Skeletal muscle tissue (tissue), 4 donors: ENCODE results near the gene CNR2. TPM values are rescaled to one million over a fixed set of nuclear protein-coding genes. Genes with fewer than 3 reads are reported as not detected.
"Not testable (repeated sequence)": the region's sequence is repeated elsewhere in the genome, so short reads cannot be mapped to it uniquely, and the experiment has no call there.

ENCODE experiments used
- H3K27ac ChIP-seq: one replicate; pipeline ENCODE4 v1.7.0; 2013; ENCODE audit warnings: mild to moderate bottlenecking, low read depth, low read length, inconsistent platforms
- H3K27me3 ChIP-seq, 3 donors: one replicate each; pipeline ENCODE4 v1.7.0; 2013; ENCODE audit warnings: low read length in 3 of 3; ENCODE audit not compliant: control insufficient read depth in 3 of 3, insufficient read depth in 3 of 3
- H3K36me3 ChIP-seq, 3 donors: one replicate each; pipeline ENCODE4 v1.7.0; 2013; ENCODE audit warnings: low read length in 3 of 3; ENCODE audit not compliant: control insufficient read depth in 3 of 3, insufficient read depth in 3 of 3
- H3K4me1 ChIP-seq, 3 donors: one replicate each; pipeline ENCODE4 v1.7.0; 2013; ENCODE audit warnings: low read length in 3 of 3, mild to moderate bottlenecking in 3 of 3; ENCODE audit not compliant: control insufficient read depth in 3 of 3, insufficient read depth in 3 of 3
- H3K4me3 ChIP-seq, 3 donors: one replicate each; pipeline ENCODE4 v1.7.0; 2013; ENCODE audit warnings: low read length in 3 of 3
- H3K9ac ChIP-seq, 3 donors: one replicate each; pipeline ENCODE4 v1.7.0; 2013; ENCODE audit warnings: low read length in 3 of 3, mild to moderate bottlenecking in 3 of 3, moderate library complexity in 2 of 3, low read depth in 1 of 3
- H3K9me3 ChIP-seq, 3 donors: one replicate each; pipeline ENCODE4 v1.7.0; 2013; ENCODE audit warnings: low read length in 3 of 3; ENCODE audit not compliant: control insufficient read depth in 3 of 3
- total RNA-seq: library from RNA; depleted of rRNA; stranded (reverse); fragments of >200 nt; gene quantifications from one replicate; pipeline ENCODE4 v1.2.3, GENCODE V29; 2014
- donor health status: Osteomylitis.

The CNR2 gene
- under 0.01 TPM for total RNA-seq

GRCh38 chr1:23913212-23913880 is at the start of gene CNR2:
Gene CNR2 (minus strand): TSS chr1:23913362. CDS start chr1:23875617, 37,745 bp downstream.
- no peaks in the 10 kb centered on the region for H3K9me3 ChIP-seq
- no peak within 1 kb of the TSS for H3K27ac ChIP-seq
- no peak within 1 kb of the TSS for H3K4me3 ChIP-seq
- no peaks in the 10 kb centered on the region for H3K36me3 ChIP-seq
- H3K9ac ChIP-seq, result no peak within 1 kb of the TSS
- peaks cover 0 to 17% (median 8%) of the 10 kb centered on the region in 3 donors for H3K27me3 ChIP-seq
- H3K4me1 ChIP-seq, result peaks cover 0 to 4% (median 3%) of the 10 kb centered on the region in 3 donors

- H3K9ac ChIP-seq, result peak overlapping the region; percentile 96 to 98 (median 96)
- peak overlapping the region; percentile 69 to 98 (median 81) for H3K4me3 ChIP-seq
- H3K9me3 ChIP-seq, result no peaks in the 10 kb centered on the region
- H3K4me1 ChIP-seq, result peaks cover 6 to 17% (median 14%) of the 10 kb centered on the region in 3 donors
- H3K27ac ChIP-seq, result peak overlapping the region; percentile 99
- no peaks in the 10 kb centered on the region for H3K27me3 ChIP-seq
- peaks cover 6 to 16% (median 9%) of the 10 kb centered on the region in 3 donors for H3K36me3 ChIP-seq
Observed at GRCh38 chr1:23960291-23961020, 47.3 kb upstream of the CNR2 start.

GRCh38 chr1:23959461-23960290 is 46.5 kb upstream of the CNR2 start, which contains the start of gene PNRC2:
Gene PNRC2 (plus strand): TSS chr1:23959828. CDS start chr1:23961458, 1,630 bp downstream.
- no peaks in the 10 kb centered on the region for H3K9me3 ChIP-seq
- peaks cover 10 to 20% (median 20%) of the 10 kb centered on the region in 3 donors for H3K4me1 ChIP-seq
- H3K36me3 ChIP-seq, result peaks cover 4 to 14% (median 9%) of the 10 kb centered on the region in 3 donors
- no peaks in the 10 kb centered on the region for H3K27me3 ChIP-seq
- peak within 1 kb of the TSS; percentile 69 to 98 (median 81) for H3K4me3 ChIP-seq
- peak within 1 kb of the TSS; percentile 99 for H3K27ac ChIP-seq
- peak within 1 kb of the TSS; percentile 96 to 98 (median 96) for H3K9ac ChIP-seq

- H3K4me1 ChIP-seq, result peaks cover 12 to 21% (median 20%) of the 10 kb centered on the region in 3 donors
- H3K27me3 ChIP-seq, result no peaks in the 10 kb centered on the region
- peak overlapping the region; percentile 99 for H3K27ac ChIP-seq
- H3K9me3 ChIP-seq, result no peaks in the 10 kb centered on the region
- H3K9ac ChIP-seq, result peak overlapping the region; percentile 89 to 96 (median 90)
- peak overlapping the region; percentile 69 to 84 (median 80) for H3K4me3 ChIP-seq
- peaks cover 2 to 7% (median 4%) of the 10 kb centered on the region in 3 donors for H3K36me3 ChIP-seq
Observed at GRCh38 chr1:23958810-23959460, 45.8 kb upstream of the CNR2 start.

- H3K36me3 ChIP-seq, H3K9me3 ChIP-seq, H3K27me3 ChIP-seq: not testable (repeated sequence)
- Histone ChIP-seq H3K4me1 (peaks cover 12 to 21% (median 20%) of the 10 kb centered on the region in 3 donors), H3K9ac (peak overlapping the region; percentile 89 to 96 (median 90)), H3K4me3 (peak overlapping the region; percentile 69 to 84 (median 80)), H3K27ac (peak overlapping the region; percentile 99)
Observed at GRCh38 chr1:23958040-23958809, 45.1 kb upstream of the CNR2 start.

- peaks cover 12 to 21% (median 20%) of the 10 kb centered on the region in 3 donors for H3K4me1 ChIP-seq
- peaks cover 0 to 4% (median 0%) of the 10 kb centered on the region in 3 donors for H3K36me3 ChIP-seq
- no peak overlapping the region for H3K4me3 ChIP-seq
- no peaks in the 10 kb centered on the region for H3K27me3 ChIP-seq
- H3K27ac ChIP-seq, result no peak overlapping the region
- H3K9ac ChIP-seq, result no peak overlapping the region
- H3K9me3 ChIP-seq, result no peaks in the 10 kb centered on the region
Observed at GRCh38 chr1:23957096-23957495, 43.9 kb upstream of the CNR2 start.

GRCh38 chr1:23953020-23953419 is 39.9 kb upstream of the CNR2 start:
- H3K4me3 ChIP-seq, result no peak overlapping the region
- no peak overlapping the region for H3K9ac ChIP-seq
- H3K27me3 ChIP-seq, result no peaks in the 10 kb centered on the region
- no peak overlapping the region for H3K27ac ChIP-seq
- H3K4me1 ChIP-seq, result peaks cover 7 to 14% (median 9%) of the 10 kb centered on the region in 3 donors
- H3K9me3 ChIP-seq, result no peaks in the 10 kb centered on the region
- H3K36me3 ChIP-seq, result no peaks in the 10 kb centered on the region

- Histone ChIP-seq H3K4me3 (no peak overlapping the region), H3K27ac (no peak overlapping the region), H3K36me3 (no peaks in the 10 kb centered on the region), H3K9me3 (no peaks in the 10 kb centered on the region), H3K4me1 (peaks cover 0 to 4% (median 0%) of the 10 kb centered on the region in 3 donors), H3K27me3 (no peaks in the 10 kb centered on the region), H3K9ac (no peak overlapping the region)
Observed at GRCh38 chr1:23947366-23947765, 34.2 kb upstream of the CNR2 start.
